LHCN-M2 (cell line): Measurements from ENCODE around the gene TBCD. TPM values are rescaled to one million over a fixed set of nuclear protein-coding genes. Genes with fewer than 3 reads are reported as not detected.

Experiments used
- DNase-seq: peaks from one replicate; pipeline ENCODE4 v3.0.0-alpha.2; 2012; ENCODE audit warnings: low read depth
- total RNA-seq: library from RNA; depleted of rRNA; stranded (reverse); fragments of >200 nt; gene quantifications from 2 replicates; pipeline ENCODE4 v1.2.3, GENCODE V29; 2014

TBCD gene
- total RNA-seq, 1 experiment from 2014 or later, result 46.2 TPM

GRCh38 chr17:82790391-82790790 lies 38.5 kb downstream of the TBCD start:
- no peak for DNase-seq

- peak; percentile 82 for DNase-seq
These were observed 39.7 kb downstream of the TBCD start for GRCh38 chr17:82791532-82791931.

DNA sequence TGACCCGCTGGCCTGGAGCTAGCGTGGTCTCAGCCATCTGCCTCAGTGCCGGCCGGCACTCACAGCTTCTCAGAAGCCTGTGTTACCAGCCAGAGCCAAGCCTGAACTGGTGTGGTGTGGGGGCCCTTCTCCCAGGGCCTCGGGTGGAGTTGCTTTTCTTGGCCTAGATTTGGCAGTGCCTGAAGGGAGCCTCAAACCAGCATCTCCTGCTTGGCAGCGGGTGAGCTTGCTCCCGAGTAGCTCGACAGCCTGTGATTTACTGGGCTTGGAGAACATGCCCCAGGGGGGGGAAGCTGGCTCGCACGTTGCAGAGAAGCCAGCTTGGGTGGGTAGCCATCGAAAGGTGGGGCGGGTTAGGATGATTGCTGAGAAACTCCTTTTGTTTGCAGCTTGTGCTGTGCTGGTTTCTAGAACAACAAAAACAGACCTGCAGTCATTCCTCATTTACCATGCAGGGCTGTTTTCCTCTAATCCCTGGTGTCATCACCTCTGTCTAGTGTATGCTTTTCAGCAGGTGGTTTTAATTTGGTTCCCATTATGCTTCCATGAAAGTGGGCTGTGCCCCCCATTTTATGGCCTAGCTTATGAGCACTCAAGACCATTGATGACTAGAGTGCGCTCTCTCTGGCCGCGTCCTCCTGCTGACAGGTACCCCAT lies 42.2 kb downstream of the TBCD start:
- DNase-seq, result no peak

- DNase-seq, result no peak
These were observed 43.1 kb downstream of the TBCD start for GRCh38 chr17:82794781-82795482.

GRCh38 chr17:82795615-82796014 lies 43.8 kb downstream of the TBCD start:
- no peak for DNase-seq

DNA sequence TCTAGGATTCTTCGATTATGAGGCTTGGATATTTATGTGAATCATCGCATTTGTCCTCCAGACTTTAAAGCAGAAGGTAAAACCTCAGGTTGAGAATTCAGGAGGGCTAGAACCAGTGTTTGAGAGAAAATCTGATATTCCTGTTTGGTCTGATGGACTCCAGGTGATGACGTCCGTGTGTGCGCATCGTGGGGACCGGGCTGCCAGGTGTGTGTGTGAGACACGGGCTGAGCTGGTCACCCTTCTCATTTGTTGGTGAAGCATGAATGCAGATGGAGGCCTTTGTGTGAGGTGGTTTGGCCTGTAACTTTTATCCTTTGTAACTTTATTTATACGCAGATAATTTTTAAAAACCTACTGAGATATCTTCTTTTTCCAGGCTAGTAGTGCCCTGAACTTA lies 45.2 kb downstream of the TBCD start:
- no peak for DNase-seq

DNA sequence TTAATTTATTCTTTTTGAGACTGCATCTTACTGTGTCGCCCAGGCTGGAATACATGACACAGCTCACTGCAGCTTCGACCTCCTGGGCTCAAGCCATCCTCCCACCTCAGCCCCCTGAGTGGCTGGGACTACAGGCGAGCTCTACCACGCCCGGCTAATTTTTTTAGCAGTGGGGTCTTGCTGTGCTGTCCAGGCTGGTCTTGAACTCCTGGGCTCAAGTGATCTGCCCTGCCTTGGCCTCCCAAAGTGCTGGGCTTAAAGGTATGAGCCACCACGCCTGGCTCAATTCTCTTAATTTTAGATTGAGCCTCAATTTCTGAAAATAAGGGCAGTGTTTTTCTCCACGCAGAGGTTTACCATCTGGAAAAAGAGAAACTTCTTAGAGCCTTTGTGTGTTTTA lies 46.9 kb downstream of the TBCD start:
- DNase-seq, result no peak

GRCh38 chr17:82799591-82799990 lies 47.7 kb downstream of the TBCD start:
- no peak for DNase-seq

GRCh38 chr17:82800885-82801284 lies 49.0 kb downstream of the TBCD start:
- no peak for DNase-seq

GRCh38 chr17:82801377-82801970 lies 49.6 kb downstream of the TBCD start:
- DNase-seq, result no peak

GRCh38 chr17:82802075-82802780 lies 50.4 kb downstream of the TBCD start:
- no peak for DNase-seq

DNA sequence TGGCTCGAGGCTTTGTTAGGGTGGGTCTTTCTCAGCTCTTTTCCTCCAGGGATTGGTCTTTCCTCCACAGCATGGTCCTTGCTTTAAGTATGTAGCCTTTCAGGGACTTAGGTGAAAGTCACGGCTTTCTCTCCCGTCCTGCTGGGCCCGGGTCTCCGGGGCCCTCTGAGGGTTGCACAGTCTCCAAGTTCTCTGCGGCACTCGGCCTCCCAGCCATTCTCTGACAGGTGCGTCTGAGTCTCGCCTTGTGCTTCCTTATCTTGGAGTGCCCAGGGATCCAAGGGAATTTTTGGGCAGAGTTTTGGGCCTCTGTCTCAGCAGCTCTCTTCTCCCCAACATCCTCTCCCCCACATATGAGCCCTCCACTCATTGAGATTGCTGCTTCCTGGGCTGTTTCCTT lies 51.3 kb downstream of the TBCD start:
- no peak for DNase-seq

DNA sequence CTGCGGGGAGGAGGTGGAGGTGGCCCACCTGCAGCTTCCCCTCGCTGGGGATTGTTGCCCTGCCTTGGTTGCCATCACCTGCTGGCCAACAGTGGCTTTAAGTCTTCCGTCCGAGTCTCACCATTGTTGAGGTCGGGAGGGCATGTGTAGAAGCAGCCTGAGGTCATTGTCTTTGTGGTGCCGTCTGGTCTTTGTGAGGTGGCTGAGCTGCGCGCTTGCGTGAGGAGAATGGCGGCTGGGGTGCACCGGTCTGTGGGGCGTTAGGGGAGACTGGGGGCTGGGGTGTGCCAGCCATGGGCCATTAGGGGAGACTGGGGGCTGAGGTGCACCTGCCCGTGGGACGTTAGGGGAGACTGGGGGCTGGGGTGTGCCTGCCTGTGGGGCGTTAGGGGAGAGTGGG lies 51.7 kb downstream of the TBCD start:
- no peak for DNase-seq

- peak; percentile 53 for DNase-seq
These were observed 52.8 kb downstream of the TBCD start for GRCh38 chr17:82804442-82805191.

GRCh38 chr17:82805254-82805653 lies 53.4 kb downstream of the TBCD start:
- no peak for DNase-seq

DNA sequence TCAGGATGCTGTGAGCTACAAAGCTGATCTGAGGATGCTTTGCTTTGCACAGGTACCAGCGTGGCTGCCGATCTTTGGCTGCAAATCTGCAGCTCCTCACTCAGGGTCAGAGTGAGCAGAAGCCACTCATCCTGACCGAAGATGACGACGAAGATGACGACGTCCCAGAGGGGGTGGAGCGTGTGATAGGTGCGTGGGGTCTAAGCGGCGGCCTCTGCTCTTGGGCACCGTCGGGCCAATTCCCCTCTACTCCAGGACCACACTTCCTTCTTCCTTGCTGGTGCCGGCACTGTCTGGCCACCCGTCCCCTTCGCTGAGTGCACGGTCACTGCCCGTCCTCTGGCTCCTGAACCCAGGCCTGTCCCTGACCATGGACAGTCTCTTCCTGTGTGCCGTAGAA lies 54.0 kb downstream of the TBCD start:
- DNase-seq, result no peak

- no peak for DNase-seq
These were observed 54.8 kb downstream of the TBCD start for GRCh38 chr17:82806645-82807044.

DNA sequence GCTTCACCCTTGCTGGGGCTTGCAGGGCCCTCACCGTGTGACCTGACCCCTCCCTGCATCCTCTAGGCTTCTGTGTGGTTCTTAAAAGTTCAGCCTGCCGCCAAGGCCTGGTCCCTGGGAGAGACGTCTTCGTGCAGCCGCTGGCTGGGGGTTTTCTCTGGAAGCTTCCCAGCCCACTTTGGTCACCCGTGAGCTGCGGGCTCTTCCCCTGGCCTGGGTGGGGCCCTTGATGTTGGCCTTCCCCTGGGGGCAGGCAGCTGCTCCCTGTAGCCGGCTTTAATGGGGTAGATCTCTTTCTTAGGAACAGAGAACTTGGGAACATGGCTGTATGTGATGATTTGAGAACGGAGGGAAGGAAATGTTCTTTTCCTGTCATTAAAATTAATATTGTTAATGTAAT lies 55.2 kb downstream of the TBCD start:
- DNase-seq, result no peak

DNA sequence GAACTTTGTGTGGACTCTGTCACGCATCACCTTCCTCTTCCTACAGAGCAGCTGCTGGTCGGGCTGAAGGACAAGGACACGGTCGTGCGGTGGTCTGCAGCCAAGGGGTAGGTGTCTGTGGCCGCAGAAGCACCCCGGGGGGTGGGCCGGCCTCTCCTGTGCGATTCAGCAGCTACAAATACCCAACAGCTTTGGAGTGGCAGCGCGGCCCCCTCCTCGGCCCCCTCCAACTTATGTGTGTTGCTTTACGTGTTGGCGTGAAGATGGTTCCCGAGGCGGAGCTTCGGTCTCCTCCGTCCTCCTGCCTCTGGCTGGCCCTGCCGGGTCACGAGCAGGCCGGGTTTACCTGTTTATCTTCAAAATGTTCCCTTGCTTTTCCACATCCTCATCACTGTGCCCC lies 55.7 kb downstream of the TBCD start:
- no peak for DNase-seq

- no peak for DNase-seq
These were observed 56.1 kb downstream of the TBCD start for GRCh38 chr17:82808006-82808405.
